ENCODE data around the gene FTO. TPM values are rescaled to one million over a fixed set of nuclear protein-coding genes. Genes with fewer than 3 reads are reported as not detected.

Gene FTO
- total and polyA plus RNA-seq, 2 of the 13 experiments (the other 11 are each of a cell fraction or from before 2014, with no cell fraction given) = 41.6 to 55.8 TPM

DNA sequence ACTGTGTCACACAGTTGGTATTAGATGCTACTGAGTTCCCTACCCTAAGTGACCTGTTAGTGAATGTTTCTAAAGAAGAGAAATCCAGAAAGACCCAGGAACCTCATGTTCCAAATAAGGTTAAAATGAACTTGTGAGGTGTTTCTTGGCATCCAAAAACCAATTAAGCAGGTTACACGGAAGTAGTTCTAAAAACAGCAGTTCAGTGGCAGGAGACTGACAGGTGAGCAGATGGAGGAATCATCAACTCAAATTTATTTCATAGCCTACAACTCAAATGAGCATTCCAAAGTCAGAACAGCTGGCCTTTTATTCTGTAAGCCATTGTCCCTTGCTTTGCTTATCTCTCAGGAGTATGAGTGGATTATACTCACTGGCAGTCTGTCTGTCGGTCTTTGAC is 394.3 kb downstream of the FTO start:
- no peak for ATAC-seq
- ChIA-PET POLR2A (no interaction called here), CTCF (ENCODE audit: low intra/inter-chr PET ratio, low total read pairs) (no interaction called here)
- Histone ChIP-seq H3K79me2 (ENCODE audit: insufficient read depth, low read length) (no peaks in the 10 kb centered on the region), H3K27me3 (ENCODE audit: control insufficient read depth in 1 of 2, insufficient read depth in 2 of 2, low read length in 2 of 2) (no peaks in the 10 kb centered on the region), H3K27ac (ENCODE audit: extremely low read length, insufficient read depth, low read length) (no peak overlapping the region), H3K4me2 (ENCODE audit: low read depth, low read length) (no peak overlapping the region), H2AFZ (ENCODE audit: low read length) (no peak overlapping the region), H3K9ac (ENCODE audit: insufficient read depth, low read depth, low read length) (no peak overlapping the region), H3K4me1 (ENCODE audit: insufficient read depth, low read length) (peaks cover 83% of the 10 kb centered on the region), H4K20me1 (ENCODE audit: insufficient read depth, low read length) (no peaks in the 10 kb centered on the region), H3K36me3 (replicated peaks in 1 of 2; ENCODE audit: control insufficient read depth in 1 of 2, insufficient read depth in 2 of 2, low read length in 2 of 2) (no peaks in the 10 kb centered on the region; a peak in 1 of 5 replicates), H3K9me3 (ENCODE audit: low read length) (no peaks in the 10 kb centered on the region), H3K4me3 (replicated peaks in 1 of 3; ENCODE audit: insufficient read depth in 1 of 3, low read depth in 2 of 3, low read length in 3 of 3) (no peak overlapping the region)
- intact Hi-C loops (cut with micrococcal nuclease; ENCODE audit: unreplicated experiment) = no loop called here
- no peak for FAIRE-seq
- in situ Hi-C loops (cut with HindIII; ENCODE audit: extremely low pct_ligation_motif_present, low pct_unique_long_range_greater_than_20kb) = no loop called here
- no peak for DNase-seq (ENCODE audit: low spot score)
- 82% methylated on average over 2 of the region's 2 CpGs for WGBS (ENCODE audit: low lambda C conversion rate)
- TF ChIP-seq ZNF746 (CRISPR knock-in tag; IDR thresholded peaks at IDR 0.05) = no peak
- TF ChIP-seq SOX13 (IDR thresholded peaks at IDR 0.05) = no peak
- peak in 1 of 2 experiments; percentile 26; a peak in 1 of 4 replicates for TF ChIP-seq SOX13 (CRISPR knock-in tag; conservative IDR thresholded peaks at IDR 0.05 in 1 of 2, IDR thresholded peaks at IDR 0.05 in 1 of 2)
- TF ChIP-seq TBX3 (IDR thresholded peaks at IDR 0.05; ENCODE audit: borderline replicate concordance) = no peak
- TF ChIP-seq KLF9 (CRISPR knock-in tag; IDR thresholded peaks at IDR 0.05; ENCODE audit: low read depth) = no peak
- TF ChIP-seq, protein P1, sequence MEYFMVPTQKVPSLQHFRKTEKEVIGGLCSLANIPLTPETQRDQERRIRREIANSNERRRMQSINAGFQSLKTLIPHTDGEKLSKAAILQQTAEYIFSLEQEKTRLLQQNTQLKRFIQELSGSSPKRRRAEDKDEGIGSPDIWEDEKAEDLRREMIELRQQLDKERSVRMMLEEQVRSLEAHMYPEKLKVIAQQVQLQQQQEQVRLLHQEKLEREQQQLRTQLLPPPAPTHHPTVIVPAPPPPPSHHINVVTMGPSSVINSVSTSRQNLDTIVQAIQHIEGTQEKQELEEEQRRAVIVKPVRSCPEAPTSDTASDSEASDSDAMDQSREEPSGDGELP (IDR thresholded peaks at IDR 0.05; ENCODE audit: borderline replicate concordance, low read depth) = peak; percentile 41; the same call in 1 of the 2 replicates
- no TSS peak for BruUV-seq (replicated peaks)

DNA sequence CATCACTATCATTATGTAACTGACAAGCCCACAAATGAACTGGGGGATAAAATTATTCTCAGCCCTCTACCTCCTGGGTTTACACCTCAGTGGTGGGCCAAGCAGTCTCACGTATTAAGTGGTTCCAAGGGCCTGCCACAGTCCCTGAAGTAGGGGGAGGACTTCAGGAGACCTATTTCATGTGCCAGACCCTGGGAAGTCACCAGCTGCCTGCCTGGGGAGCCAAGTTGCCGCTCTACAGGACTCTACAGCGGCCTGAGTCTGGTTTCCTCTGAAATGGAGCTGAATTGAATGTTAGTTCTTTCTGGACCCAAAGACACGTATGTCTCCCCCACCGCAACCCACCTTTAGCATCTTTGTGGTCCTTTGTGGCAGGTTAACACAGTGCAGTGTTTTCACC is 395.7 kb downstream of the FTO start:
- 80% methylated on average over 5 of the region's 5 CpGs for WGBS (ENCODE audit: low lambda C conversion rate)

More for the DNA sequence above, 395.7 kb downstream of the FTO start:
- Histone ChIP-seq H3K79me2 (ENCODE audit: insufficient read depth, low read length) (no peaks in the 10 kb centered on the region), H2AFZ (ENCODE audit: low read length) (no peak overlapping the region), H3K27me3 (ENCODE audit: control insufficient read depth in 1 of 2, insufficient read depth in 2 of 2, low read length in 2 of 2) (no peaks in the 10 kb centered on the region), H4K20me1 (ENCODE audit: insufficient read depth, low read length) (no peaks in the 10 kb centered on the region), H3K4me2 (ENCODE audit: low read depth, low read length) (no peak overlapping the region), H3K9ac (ENCODE audit: insufficient read depth, low read depth, low read length) (no peak overlapping the region), H3K4me1 (ENCODE audit: insufficient read depth, low read length) (peaks cover 84% of the 10 kb centered on the region), H3K27ac (ENCODE audit: extremely low read length, insufficient read depth, low read length) (no peak overlapping the region), H3K36me3 (replicated peaks in 1 of 2; ENCODE audit: control insufficient read depth in 1 of 2, insufficient read depth in 2 of 2, low read length in 2 of 2) (no peaks in the 10 kb centered on the region; a peak in 1 of 5 replicates), H3K9me3 (ENCODE audit: low read length) (no peaks in the 10 kb centered on the region), H3K4me3 (replicated peaks in 1 of 3; ENCODE audit: insufficient read depth in 1 of 3, low read depth in 2 of 3, low read length in 3 of 3) (no peak overlapping the region)
- no peak for TF ChIP-seq ELF4 (CRISPR knock-in tag; IDR thresholded peaks at IDR 0.05; ENCODE audit: borderline replicate concordance)
- intact Hi-C loops (cut with micrococcal nuclease; ENCODE audit: unreplicated experiment) (no loop called here), in situ Hi-C loops (cut with HindIII; ENCODE audit: extremely low pct_ligation_motif_present, low pct_unique_long_range_greater_than_20kb) (no loop called here)
- ChIA-PET POLR2A (no interaction called here), CTCF (ENCODE audit: low intra/inter-chr PET ratio, low total read pairs) (no interaction called here)
- BruUV-seq (replicated peaks) = no TSS peak
- DNase-seq (ENCODE audit: low spot score) (no peak), ATAC-seq (no peak), FAIRE-seq (no peak)
